Ovary (tissue), 3 donors: Measurements from ENCODE around the gene DPP4.

Experiments used
- CTCF ChIP-seq, 3 donors: fragments of 450-650 bp in 2 of 3; fragments of 200-600 bp in 1 of 3; IDR thresholded peaks; one replicate each; pipeline versions ENCODE4 v1.5.1 to v1.8.0; 2016 to 2022; ENCODE audit warnings: antibody characterized with exemption in 3 of 3, mild to moderate bottlenecking in 1 of 3
- EP300 ChIP-seq: sonication (generic); formaldehyde crosslinking; IDR thresholded peaks from one replicate; pipeline ENCODE4 v1.6.1; 2017; ENCODE audit warnings: antibody characterized with exemption
- POLR2A ChIP-seq: fragments of 450-650 bp; IDR thresholded peaks from one replicate; pipeline ENCODE4 v1.6.1; 2017; ENCODE audit warnings: antibody characterized with exemption, mild to moderate bottlenecking, moderate library complexity
- donor health status: DM: no; HTN: no; CAD: no.

- TF ChIP-seq CTCF (IDR thresholded peaks at IDR 0.05) (no peak), POLR2A (no peak), EP300 (no peak)
Observed at GRCh38 chr2:162000431-162000830, 73.6 kb downstream of the DPP4 start.
